CD4-positive, alpha-beta T cell (primary cell): ENCODE results near the gene BCL2L2. TPM values are rescaled to one million over a fixed set of nuclear protein-coding genes. Genes with fewer than 3 reads are reported as not detected.
"Not testable (repeated sequence)": the region's sequence is repeated elsewhere in the genome, so short reads cannot be mapped to it uniquely, and the experiment has no call there.

ENCODE experiments used
- ATAC-seq: fragments of 200-7000 bp; cut with Tn5 transposase; one replicate; pipeline ENCODE4 v1.10.0; 2022; ENCODE audit warnings: mild to moderate bottlenecking; ENCODE audit not compliant: poor library complexity
- CTCF ChIA-PET: fragments of 350-600 bp; sonication (Branson Sonifier 250); formaldehyde crosslinking; loops from one replicate; lab custom pipeline; 2021; ENCODE audit warnings: antibody characterized with exemption, inconsistent platforms; lab: Charles Lee
- POLR2A ChIA-PET: fragments of 350-600 bp; sonication (Branson Sonifier 250); formaldehyde crosslinking; loops from one replicate; lab custom pipeline; 2021; ENCODE audit warnings: antibody characterized with exemption, inconsistent platforms; lab: Charles Lee
- DNase-seq, 14 experiments: peaks; one replicate each; pipeline ENCODE4 v3.0.0-alpha.2; 2013 to 2020; ENCODE audit warnings: mixed read lengths in 2 of 14
- H3K27ac ChIP-seq, 2 donors: one replicate each; pipeline versions ENCODE4 v1.5.1 to v1.7.0; 2013; ENCODE audit warnings: low read length in 2 of 2, low read depth in 1 of 2, mild to moderate bottlenecking in 1 of 2
- H3K27me3 ChIP-seq, 2 experiments: 1 replicate in 1 of 2; 2 replicates in 1 of 2; pipeline versions ENCODE4 v1.6.1 to v1.7.0; 2013; ENCODE audit warnings: low read length in 2 of 2, control low read depth in 1 of 2, mild to moderate bottlenecking in 1 of 2, moderate library complexity in 1 of 2; ENCODE audit not compliant: insufficient read depth in 2 of 2, control insufficient read depth in 1 of 2
- H3K36me3 ChIP-seq: one replicate; pipeline ENCODE4 v1.6.1; 2013; ENCODE audit warnings: low read length, control low read depth; ENCODE audit not compliant: insufficient read depth
- H3K4me1 ChIP-seq: one replicate; pipeline ENCODE4 v1.6.1; 2013; ENCODE audit warnings: low read length, control low read depth; ENCODE audit not compliant: insufficient read depth
- H3K4me3 ChIP-seq: one replicate; pipeline ENCODE4 v1.5.1; 2013; ENCODE audit warnings: mild to moderate bottlenecking, low read length, moderate library complexity
- H3K9me3 ChIP-seq, 2 experiments: 1 replicate in 1 of 2; 2 replicates in 1 of 2; pipeline versions ENCODE4 v1.6.1 to v1.7.0; 2013; ENCODE audit warnings: low read length in 2 of 2, mild to moderate bottlenecking in 2 of 2, control low read depth in 1 of 2, moderate library complexity in 1 of 2; ENCODE audit not compliant: control insufficient read depth in 1 of 2, insufficient read depth in 1 of 2
- H3K27ac Mint-ChIP-seq: one replicate; pipeline ENCODE4 v1.8.0; 2020; ENCODE audit warnings: mixed read lengths
- H3K27me3 Mint-ChIP-seq: one replicate; pipeline ENCODE4 v1.8.0; 2021; ENCODE audit warnings: mixed read lengths
- H3K36me3 Mint-ChIP-seq: one replicate; pipeline ENCODE4 v1.8.0; 2021; ENCODE audit warnings: low read depth, mixed read lengths
- H3K4me1 Mint-ChIP-seq: one replicate; pipeline ENCODE4 v1.8.0; 2021; ENCODE audit warnings: low read depth, mixed read lengths
- H3K4me3 Mint-ChIP-seq: one replicate; pipeline ENCODE4 v1.8.0; 2020; ENCODE audit warnings: mild to moderate bottlenecking, mixed read lengths
- H3K9me3 Mint-ChIP-seq: one replicate; pipeline ENCODE4 v1.8.0; 2020; ENCODE audit warnings: mixed read lengths
- CTCF ChIP-seq: fragments of 200-600 bp; IDR thresholded peaks from one replicate; pipeline ENCODE4 v1.8.0; 2022; ENCODE audit warnings: antibody characterized with exemption, mild to moderate bottlenecking
- intact Hi-C, 2 experiments: fragments of 100-400 bp; cut with DNase I in 1 of 2; cut with micrococcal nuclease in 1 of 2; formaldehyde crosslinking; loops; one replicate each; pipeline versions ENCODE4 v1.15.1 to v1.9.0; 2023 to 2025; cut with DNase I, micrococcal nuclease
- polyA plus RNA-seq, 2 donors: library from polyadenylated mRNA; unstranded; fragments of 120-200 nt; gene quantifications; one replicate each; pipeline ENCODE4 v1.2.1, GENCODE V29; 2013
- total RNA-seq, 174 experiments: library from RNA in 2 of 174; stranded (reverse) in 2 of 174; gene quantifications; one replicate each; pipeline ENCODE4 v1.2.3 and lab custom pipeline; 2021 to 2026

Gene BCL2L2
- total RNA-seq: 1 to 10 TPM; 2.3 to 3.7 TPM
- 2.0 TPM for polyA plus RNA-seq (2013, experiment 1 of 2)
- 2.8 TPM for polyA plus RNA-seq (2013, experiment 2 of 2)
- 0.16 to 7.5 (median 1.7) reads per million in 172 experiments for total RNA-seq (lab: John Stamatoyannopoulos, UW)

- peaks cover 20 to 26% of the 10 kb centered on the region in 2 experiments for H3K27me3 ChIP-seq
- H3K27ac Mint-ChIP-seq: no peak within 1 kb of the TSS
- H3K4me3 ChIP-seq: peak within 1 kb of the TSS; percentile 25
- H3K4me1 ChIP-seq: peaks cover 15% of the 10 kb centered on the region
- peaks cover 0 to 8% of the 10 kb centered on the region in 2 experiments for H3K9me3 ChIP-seq
- H3K27ac ChIP-seq: no peak within 1 kb of the TSS
- H3K4me1 Mint-ChIP-seq: peaks cover 9% of the 10 kb centered on the region
- ATAC-seq (no peak), DNase-seq (peak in 2 of 14 experiments; percentile 29 to 42)
- CTCF ChIA-PET: no interaction called here
- no peak within 1 kb of the TSS for H3K4me3 Mint-ChIP-seq
- H3K27me3 Mint-ChIP-seq: peaks cover 44% of the 10 kb centered on the region
- H3K9me3 Mint-ChIP-seq: no peaks in the 10 kb centered on the region
- no peak for TF ChIP-seq CTCF
- POLR2A ChIA-PET: interaction anchor here (10.5 kb wide), 1 partner anchor 14 kb away, joined by 455 read pairs; the partner anchor contains the start of gene PABPN1
- H3K36me3 Mint-ChIP-seq: peaks cover 5% of the 10 kb centered on the region
- no peaks in the 10 kb centered on the region for H3K36me3 ChIP-seq
- intact Hi-C loops: loop anchor here in 1 of 2 experiments (10.0 kb wide), 1 partner anchor 1138 kb away; the partner anchor contains the start of gene SDR39U1
Measured at GRCh38 chr14:23306412-23307145, at the start of gene BCL2L2. Gene BCL2L2, plus strand, starts transcription at chr14:23306833. Its CDS starts 935 bp downstream, at chr14:23307768.

- Mint-ChIP-seq H3K4me3 (no peak overlapping the region), H3K4me1 (no peaks in the 10 kb centered on the region), H3K27me3 (peaks cover 49% of the 10 kb centered on the region), H3K36me3 (no peaks in the 10 kb centered on the region), H3K27ac (no peak overlapping the region), H3K9me3 (no peaks in the 10 kb centered on the region)
- peaks cover 0 to 30% of the 10 kb centered on the region in 2 experiments for H3K27me3 ChIP-seq
- TF ChIP-seq CTCF: no peak
- no peak overlapping the region for H3K27ac ChIP-seq
- ChIA-PET CTCF (no interaction called here), POLR2A (no interaction called here)
- no peak for DNase-seq
- H3K9me3 ChIP-seq: no peaks in the 10 kb centered on the region
- intact Hi-C loops: no loop called here
- no peak for ATAC-seq
- no peak overlapping the region for H3K4me3 ChIP-seq
- no peaks in the 10 kb centered on the region for H3K36me3 ChIP-seq
- H3K4me1 ChIP-seq: no peaks in the 10 kb centered on the region
Measured at GRCh38 chr14:23258256-23258655, 48.4 kb upstream of the BCL2L2 start.

GRCh38 chr14:23259426-23259825 is 47.2 kb upstream of the BCL2L2 start:
- peaks cover 57% of the 10 kb centered on the region for H3K27me3 Mint-ChIP-seq

GRCh38 chr14:23260849-23261248 is 45.8 kb upstream of the BCL2L2 start:
- ATAC-seq, DNase-seq, H3K4me1 ChIP-seq, H3K9me3 ChIP-seq, POLR2A ChIA-PET, H3K27ac Mint-ChIP-seq, H3K36me3 ChIP-seq, CTCF ChIA-PET, H3K36me3 Mint-ChIP-seq, H3K27ac ChIP-seq, H3K9me3 Mint-ChIP-seq, H3K4me3 ChIP-seq, H3K4me1 Mint-ChIP-seq, H3K4me3 Mint-ChIP-seq: not testable (repeated sequence)
- peaks cover 68% of the 10 kb centered on the region for H3K27me3 Mint-ChIP-seq
- H3K27me3 ChIP-seq: peaks cover 0 to 41% of the 10 kb centered on the region in 2 experiments
- intact Hi-C loops: loop anchor here in 1 of 2 experiments (10.0 kb wide), 1 partner anchor 64 kb away; the partner anchor contains the start of gene PABPN1

More at GRCh38 chr14:23259426-23259825, 47.2 kb upstream of the BCL2L2 start:
- H3K4me3 ChIP-seq: no peak overlapping the region
- DNase-seq (no peak), ATAC-seq (no peak)
- H3K4me1 Mint-ChIP-seq: no peaks in the 10 kb centered on the region
- H3K4me1 ChIP-seq: no peaks in the 10 kb centered on the region
- intact Hi-C loops: no loop called here
- H3K9me3 ChIP-seq: no peaks in the 10 kb centered on the region
- H3K36me3 Mint-ChIP-seq: no peaks in the 10 kb centered on the region
- no peaks in the 10 kb centered on the region for H3K36me3 ChIP-seq
- H3K27me3 ChIP-seq: peaks cover 0 to 42% of the 10 kb centered on the region in 2 experiments
- ChIA-PET CTCF (no interaction called here), POLR2A (interaction anchor here (0.5 to 0.7 kb wide), 2 partner anchors 115 to 936 kb away, joined by 3 to 4 read pairs; no protein-coding TSS in a partner anchor)
- no peak overlapping the region for H3K27ac Mint-ChIP-seq
- H3K27ac ChIP-seq: no peak overlapping the region
- TF ChIP-seq CTCF: no peak
- H3K4me3 Mint-ChIP-seq: no peak overlapping the region
- H3K9me3 Mint-ChIP-seq: no peaks in the 10 kb centered on the region
